NOMO-1 (cell line): Measurements from ENCODE around the gene FHAD1.

Experiments
- DNase-seq, 2 experiments: peaks; one replicate each; lab custom pipeline; 2025; ENCODE audit not compliant: unreplicated experiment in 2 of 2; lab: John Stamatoyannopoulos, UW

The FHAD1 gene

GRCh38 chr1:15323989-15324868 is 77.2 kb downstream of the FHAD1 start:
- DNase-seq: no peak

GRCh38 chr1:15324869-15325335 is 77.9 kb downstream of the FHAD1 start:
- no peak for DNase-seq

- no peak for DNase-seq
Observed at GRCh38 chr1:15325375-15326085, 78.5 kb downstream of the FHAD1 start.

DNA sequence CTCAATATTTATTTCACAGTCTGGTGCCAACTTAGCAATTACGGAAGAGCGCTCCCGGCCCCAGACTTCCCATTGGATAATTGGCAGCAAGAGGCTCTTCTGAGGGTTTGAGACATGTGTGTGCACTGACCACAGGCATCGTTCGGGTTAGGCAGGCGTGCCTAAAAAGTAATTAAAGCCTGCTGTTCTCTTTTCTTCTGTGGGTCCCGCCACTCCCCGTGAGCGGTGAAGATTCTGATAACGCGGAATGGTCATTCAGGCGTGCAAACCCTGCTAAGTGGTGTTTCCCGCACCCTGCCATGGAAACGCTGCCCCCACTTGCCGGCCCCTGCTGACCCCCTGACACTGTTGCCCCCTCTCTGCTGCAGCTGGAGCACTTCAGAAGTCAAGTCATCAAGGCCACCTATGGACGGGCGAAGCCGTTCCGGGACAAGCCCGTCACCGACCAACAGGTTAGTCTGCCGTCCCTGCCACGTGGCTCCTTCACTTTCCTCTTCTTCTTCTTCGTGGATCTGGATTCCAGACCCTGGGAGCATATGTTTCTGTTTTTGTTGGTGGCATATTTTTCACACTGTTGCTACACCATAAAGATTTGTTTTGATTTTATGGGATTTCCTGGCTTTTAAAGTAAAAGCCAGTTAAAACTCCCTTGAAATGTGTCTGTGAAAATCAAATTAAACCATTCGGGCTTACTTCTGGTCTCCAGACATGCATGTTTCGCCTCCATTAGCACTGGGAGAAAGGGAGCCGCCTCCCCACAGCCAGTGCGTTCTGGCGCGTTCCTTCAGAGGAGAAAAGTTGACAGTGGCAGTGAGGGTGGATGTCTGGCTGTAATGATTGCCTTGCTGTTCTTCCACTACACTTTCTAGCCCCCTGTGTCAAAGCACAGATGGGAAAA is 79.9 kb downstream of the FHAD1 start:
- DNase-seq: no peak

- no peak for DNase-seq
Observed at GRCh38 chr1:15328351-15329103, 81.5 kb downstream of the FHAD1 start.

DNA sequence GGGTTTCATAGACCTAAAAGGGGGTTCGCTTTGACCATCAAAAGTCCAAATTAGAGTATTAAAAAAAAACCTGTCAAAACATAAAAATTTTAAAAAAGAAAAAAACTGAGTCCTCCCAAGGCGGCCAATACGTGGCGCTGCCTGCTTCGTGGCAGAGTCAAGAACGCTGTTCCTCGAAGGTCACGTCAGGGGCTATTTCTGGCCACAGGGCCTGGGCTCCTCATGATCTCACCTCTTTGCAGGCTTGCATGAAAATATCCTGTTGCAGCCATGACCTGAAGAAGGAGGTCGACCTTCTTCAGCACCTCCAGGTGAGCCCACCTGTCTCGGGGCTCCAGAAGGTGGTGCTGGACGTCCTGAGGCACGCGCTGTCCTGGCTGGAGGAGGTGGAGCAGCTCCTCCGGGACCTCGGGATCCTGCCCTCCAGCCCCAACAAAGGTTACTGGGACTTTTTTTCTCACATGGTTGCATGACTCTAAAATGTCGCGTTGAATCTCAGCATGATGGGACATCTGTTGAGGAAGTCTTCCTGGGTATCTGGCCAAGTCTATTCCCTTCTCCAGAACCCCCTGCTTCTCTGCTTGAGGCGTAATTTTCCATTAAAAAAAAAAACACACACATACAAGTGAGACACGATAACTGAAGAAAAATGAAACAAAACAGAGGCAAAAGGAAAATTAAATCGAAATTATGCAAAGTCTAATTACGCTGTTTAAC is 82.2 kb downstream of the FHAD1 start:
- DNase-seq: no peak

DNA sequence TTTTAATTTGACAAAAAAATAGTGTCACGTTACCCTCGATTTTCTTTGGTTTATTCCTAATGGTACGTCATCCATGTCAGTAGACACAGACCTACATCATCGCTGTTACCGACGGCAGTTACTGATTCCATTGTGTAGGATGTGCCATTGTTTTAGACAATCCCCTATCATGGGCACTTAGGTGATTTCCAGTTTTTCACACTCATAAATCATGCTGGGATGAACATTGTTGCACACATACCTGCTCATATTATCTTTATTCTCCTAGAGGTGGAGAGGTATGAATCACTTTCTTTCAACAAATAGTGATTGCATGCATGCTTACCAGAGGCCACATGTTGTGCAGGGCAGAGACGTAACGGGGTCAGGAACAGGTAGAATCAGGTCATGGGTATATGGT is 83.0 kb downstream of the FHAD1 start:
- DNase-seq: no peak

- DNase-seq: no peak
Observed at GRCh38 chr1:15331180-15331579, 84.2 kb downstream of the FHAD1 start.

- DNase-seq: no peak
Observed at GRCh38 chr1:15331734-15332133, 84.7 kb downstream of the FHAD1 start.

DNA sequence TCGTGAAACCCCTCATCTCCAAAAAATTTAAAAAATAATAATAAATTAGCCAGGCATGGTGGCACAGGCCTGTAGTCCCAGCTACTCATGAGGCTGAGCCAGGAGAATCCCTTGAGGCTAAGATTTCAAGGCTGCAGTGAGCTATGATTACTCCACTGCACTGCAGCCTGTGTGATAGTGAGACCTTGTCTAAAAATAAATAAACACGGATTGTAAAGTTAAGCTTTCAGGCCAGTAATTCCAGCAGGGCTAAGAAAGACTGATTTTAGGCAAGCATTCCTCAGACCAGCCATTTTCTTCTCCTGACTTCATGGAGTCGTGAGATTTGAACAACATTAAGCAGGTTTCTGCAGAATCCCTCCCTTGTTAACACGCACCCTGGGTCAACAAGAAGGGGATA is 85.5 kb downstream of the FHAD1 start:
- DNase-seq: no peak

DNA sequence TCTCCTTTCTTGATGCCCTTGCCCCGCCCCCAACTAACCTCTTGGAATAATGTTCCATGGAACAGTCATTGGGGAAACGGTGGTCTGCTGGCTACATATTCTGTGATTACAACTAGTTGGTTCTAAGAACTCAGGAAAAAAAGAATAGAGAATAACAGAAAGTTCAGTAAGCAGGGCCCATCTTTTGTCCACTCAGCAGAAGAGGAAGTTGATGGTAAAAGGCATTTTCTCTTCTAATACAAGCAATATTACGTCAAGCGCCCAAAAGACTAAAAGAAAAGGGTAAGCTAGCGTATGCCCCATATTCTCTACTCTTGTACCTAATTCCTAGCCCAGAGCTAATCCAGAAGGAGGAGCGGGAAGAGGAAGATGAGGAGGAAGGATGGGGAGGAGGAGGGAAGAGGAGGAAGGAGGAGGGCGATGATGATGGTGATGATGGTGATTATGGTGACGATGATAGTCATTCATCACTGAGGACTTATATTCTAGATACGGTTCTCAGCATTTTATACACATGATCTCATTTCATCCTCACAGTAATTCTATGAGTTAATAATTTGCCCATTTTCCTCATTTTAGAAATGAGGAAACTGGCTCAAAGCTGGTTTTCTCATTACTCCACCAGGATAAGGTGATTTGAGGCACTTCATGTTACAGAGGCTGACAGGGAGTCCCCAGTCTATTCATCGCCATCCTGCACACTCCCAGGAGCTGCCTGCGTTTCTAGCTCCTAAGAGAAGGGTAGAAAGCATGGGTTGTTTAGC is 86.1 kb downstream of the FHAD1 start:
- peak in 1 of 2 experiments; percentile 6 for DNase-seq

DNA sequence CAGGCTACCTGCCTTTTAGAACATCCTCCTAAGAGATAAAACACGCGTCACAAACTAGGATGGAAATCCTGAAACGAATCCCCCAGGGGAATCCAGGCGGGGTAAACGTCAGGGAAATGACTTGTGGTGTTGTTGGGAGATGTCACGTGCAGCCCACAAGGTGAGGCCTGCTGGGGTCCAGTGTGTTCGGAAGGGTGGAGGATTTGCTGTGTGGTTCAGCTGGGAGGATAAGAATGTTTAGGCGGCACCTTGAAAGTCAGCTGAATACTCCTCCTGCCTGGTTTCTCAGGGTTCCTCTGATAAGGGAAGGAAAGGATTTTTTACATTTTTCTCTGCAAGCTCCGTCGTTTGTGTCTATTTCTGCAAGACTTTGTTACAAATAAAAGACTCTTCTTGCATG is 88.0 kb downstream of the FHAD1 start:
- DNase-seq: no peak

- DNase-seq: no peak
Observed at GRCh38 chr1:15336866-15337265, 89.8 kb downstream of the FHAD1 start.

GRCh38 chr1:15337656-15338402 is 90.8 kb downstream of the FHAD1 start:
- no peak for DNase-seq

GRCh38 chr1:15339570-15339969 is 92.5 kb downstream of the FHAD1 start:
- DNase-seq: no peak

DNA sequence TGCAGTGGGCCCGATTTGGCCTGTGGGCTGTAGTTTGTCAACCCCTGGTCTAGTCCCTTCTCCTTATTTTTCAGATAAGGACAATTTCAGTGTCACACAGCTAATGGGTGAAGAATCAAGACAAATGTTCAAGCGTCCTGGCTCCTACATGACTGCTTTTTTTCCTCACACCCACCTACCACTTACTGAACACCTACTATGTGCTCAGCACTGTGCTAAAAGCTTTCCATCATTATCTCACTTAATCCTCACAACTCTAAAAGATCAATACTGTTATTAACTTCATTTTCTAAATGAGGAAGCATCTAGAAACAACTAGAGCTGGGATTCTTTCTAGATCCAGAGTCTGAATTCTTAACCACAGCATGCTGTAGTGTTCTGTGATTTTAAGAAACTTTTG is 94.2 kb downstream of the FHAD1 start:
- DNase-seq: no peak

DNA sequence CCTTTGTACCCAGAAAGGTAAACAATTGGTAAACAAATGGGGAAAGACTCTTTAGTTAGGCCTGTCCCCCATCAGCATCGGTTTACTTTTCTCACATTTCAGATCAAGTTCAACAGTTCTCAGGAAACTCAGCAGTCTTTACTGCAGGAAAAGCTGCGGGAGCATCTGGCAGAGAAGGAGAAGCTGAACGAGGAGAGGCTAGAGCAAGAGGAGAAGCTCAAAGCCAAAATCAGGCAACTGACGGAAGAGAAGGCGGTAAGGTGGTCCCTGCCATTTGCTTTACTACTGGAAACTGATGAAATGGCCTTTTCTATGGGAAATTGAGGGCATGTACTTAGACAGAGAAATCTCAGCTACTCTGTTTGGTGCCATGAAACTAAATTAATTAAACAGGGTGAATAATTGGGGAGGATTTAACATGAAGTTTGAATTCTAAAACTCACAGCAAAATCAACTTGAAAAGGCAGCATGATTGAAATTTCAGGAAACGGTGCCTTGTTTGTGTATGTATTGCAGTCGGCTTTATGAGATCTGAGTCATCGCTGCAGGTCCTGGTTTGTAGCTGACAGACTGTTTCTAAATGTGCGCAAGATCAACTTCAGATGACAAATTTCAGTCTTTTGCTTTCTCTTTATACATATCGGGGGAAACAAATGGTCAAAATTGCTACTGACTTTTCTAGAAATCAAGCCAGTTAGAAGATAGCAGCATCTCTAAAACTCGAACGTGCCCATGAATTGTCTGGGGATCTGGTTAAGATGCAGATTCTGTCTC is 94.8 kb downstream of the FHAD1 start:
- DNase-seq: peak; percentile 52 to 71
